ENCODE results near the gene SPRED2. TPM values are rescaled to one million over a fixed set of nuclear protein-coding genes. Genes with fewer than 3 reads are reported as not detected.

Gene SPRED2
- total and polyA plus RNA-seq, 11 donors = 7.0 to 24.4 (median 16.1) TPM

DNA sequence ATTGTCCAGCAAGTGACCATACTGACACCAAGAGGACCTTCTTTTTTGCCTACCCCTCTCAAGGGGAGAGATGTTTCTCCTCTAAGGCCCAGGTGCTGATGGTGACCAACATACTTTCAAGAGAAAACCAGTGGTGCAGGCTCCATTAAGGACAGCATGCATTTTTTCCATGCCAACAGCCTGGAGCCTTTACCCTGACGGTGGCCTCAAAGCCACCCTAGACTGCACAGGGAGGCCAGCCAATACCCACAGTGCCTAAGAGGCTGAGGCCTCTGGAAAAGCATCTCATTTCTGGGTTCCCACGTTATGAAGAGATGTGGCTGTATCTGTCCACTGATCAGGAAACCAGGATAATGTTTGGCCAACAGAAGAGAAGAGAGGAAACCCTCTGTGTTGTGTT is 19.3 kb downstream of the SPRED2 start:
- peaks cover 0 to 49% (median 16%) of the 10 kb centered on the region in 12 donors for H3K4me1 ChIP-seq
- TF ChIP-seq CTCF (IDR thresholded peaks at IDR 0.05) = no peak
- no peak for TF ChIP-seq POLR2A (IDR thresholded peaks at IDR 0.05)
- H3K4me3 ChIP-seq = no peak overlapping the region
- no peaks in the 10 kb centered on the region for H3K36me3 ChIP-seq
- intact Hi-C loops (cut with DNase I) = no loop called here
- WGBS, 4 donors = 46 to 54% (median 50%) methylated on average over 2 of the region's 2 CpGs
- DNase-seq (no peak), ATAC-seq (peak in 2 of 4 donors; percentile 24 to 42)
- H3K27me3 ChIP-seq = no peaks in the 10 kb centered on the region
- no peak overlapping the region for H3K27ac ChIP-seq
- no peaks in the 10 kb centered on the region for H3K9me3 ChIP-seq

GRCh38 chr2:65411056-65411795 is 21.2 kb downstream of the SPRED2 start:
- H3K4me1 ChIP-seq = peaks cover 0 to 45% (median 16%) of the 10 kb centered on the region in 12 donors
- intact Hi-C loops (cut with DNase I) = no loop called here
- H3K4me3 ChIP-seq = no peak overlapping the region
- ATAC-seq = no peak
- WGBS, 4 donors = 83 to 90% (median 85%) methylated on average over 7 of the region's 7 CpGs
- H3K9me3 ChIP-seq = no peaks in the 10 kb centered on the region
- no peaks in the 10 kb centered on the region for H3K36me3 ChIP-seq
- no peaks in the 10 kb centered on the region for H3K27me3 ChIP-seq
- no peak for DNase-seq
- TF ChIP-seq CTCF (IDR thresholded peaks at IDR 0.05) (no peak), POLR2A (IDR thresholded peaks at IDR 0.05) (no peak)
- no peak overlapping the region for H3K27ac ChIP-seq

DNA sequence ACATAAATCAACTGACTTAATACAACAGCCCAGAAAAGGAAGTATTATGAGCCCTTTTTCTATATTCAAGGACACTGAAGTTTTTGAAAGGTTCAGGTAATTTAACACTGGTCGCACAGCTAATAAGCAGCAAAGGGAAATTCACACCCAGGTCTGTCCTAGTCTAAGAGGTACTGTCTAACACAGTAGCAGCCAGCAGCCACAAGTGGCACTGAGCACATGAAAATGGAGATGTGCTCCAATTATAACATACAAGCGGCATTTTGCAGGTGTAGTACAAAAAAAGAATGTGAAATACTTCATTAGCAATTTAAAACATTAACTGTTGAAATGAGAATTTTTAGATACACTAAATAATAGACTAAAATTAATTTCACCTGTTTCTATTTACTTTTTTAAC is 23.4 kb downstream of the SPRED2 start:
- H3K4me3 ChIP-seq = no peak overlapping the region
- intact Hi-C loops (cut with DNase I) = no loop called here
- no peaks in the 10 kb centered on the region for H3K9me3 ChIP-seq
- no peak for DNase-seq
- H3K36me3 ChIP-seq = no peaks in the 10 kb centered on the region
- 92 to 97% (median 95%) methylated on average over 2 of the region's 2 CpGs for WGBS, 4 donors
- TF ChIP-seq CTCF (IDR thresholded peaks at IDR 0.05) (no peak), POLR2A (IDR thresholded peaks at IDR 0.05) (no peak)
- H3K27me3 ChIP-seq = no peaks in the 10 kb centered on the region
- H3K27ac ChIP-seq = no peak overlapping the region
- H3K4me1 ChIP-seq = peaks cover 0 to 48% (median 17%) of the 10 kb centered on the region in 12 donors
- ATAC-seq = no peak

GRCh38 chr2:65407240-65407639 is 25.2 kb downstream of the SPRED2 start:
- Histone ChIP-seq H3K9me3 (no peaks in the 10 kb centered on the region), H3K27ac (no peak overlapping the region), H3K36me3 (no peaks in the 10 kb centered on the region), H3K27me3 (no peaks in the 10 kb centered on the region), H3K4me3 (no peak overlapping the region), H3K4me1 (peaks cover 0 to 49% (median 17%) of the 10 kb centered on the region in 12 donors)
- intact Hi-C loops (cut with DNase I) = no loop called here
- ATAC-seq = no peak
- WGBS, 4 donors = 68 to 78% (median 75%) methylated on average over 2 of the region's 2 CpGs
- no peak for DNase-seq
- TF ChIP-seq POLR2A (IDR thresholded peaks at IDR 0.05) (no peak), CTCF (IDR thresholded peaks at IDR 0.05) (no peak)
